DOHH2 (cell line): ENCODE results near the gene NRDE2.
"Not testable (repeated sequence)": the region's sequence is repeated elsewhere in the genome, so short reads cannot be mapped to it uniquely, and the experiment has no call there.

Experiments used
- H3F3A ChIP-seq: fragments of 200-600 bp; sonication (generic), shearing (Covaris generic); 2 replicates; pipeline ENCODE4 v1.6.0; 2016; ENCODE audit warnings: antibody characterized with exemption, mild to moderate bottlenecking; ENCODE audit not compliant: control insufficient read depth, insufficient read depth
- H3K27ac ChIP-seq: fragments of 200-600 bp; sonication (generic); 2 replicates; pipeline ENCODE4 v1.5.1; 2014; ENCODE audit warnings: low read depth, mild to moderate bottlenecking, low read length, moderate library complexity
- H3K27me3 ChIP-seq: fragments of 200-600 bp; sonication (generic); 2 replicates; pipeline ENCODE4 v1.6.1; 2014; ENCODE audit warnings: mild to moderate bottlenecking, low read length, mixed read lengths; ENCODE audit not compliant: control insufficient read depth
- H3K36me3 ChIP-seq: fragments of 200-600 bp; sonication (generic); 2 replicates; pipeline ENCODE4 v1.6.1; 2014; ENCODE audit warnings: mild to moderate bottlenecking, low read length, moderate library complexity, mixed read lengths; ENCODE audit not compliant: control insufficient read depth
- H3K4me1 ChIP-seq: fragments of 200-600 bp; sonication (generic); 2 replicates; pipeline ENCODE4 v1.6.1; 2014; ENCODE audit warnings: mild to moderate bottlenecking, low read length, mixed read lengths; ENCODE audit not compliant: control insufficient read depth
- H3K4me2 ChIP-seq: fragments of 200-600 bp; sonication (generic); 2 replicates; pipeline ENCODE4 v1.6.0; 2014; ENCODE audit warnings: mild to moderate bottlenecking, low read length, moderate library complexity
- H3K4me3 ChIP-seq: fragments of 200-600 bp; sonication (generic); 2 replicates; pipeline ENCODE4 v1.5.1; 2014; ENCODE audit warnings: mild to moderate bottlenecking, low read length, mixed read lengths
- H3K79me2 ChIP-seq: fragments of 200-600 bp; sonication (generic); 2 replicates; pipeline ENCODE4 v1.6.1; 2014; ENCODE audit warnings: mild to moderate bottlenecking, low read length, mixed read lengths; ENCODE audit not compliant: control insufficient read depth
- H3K9me2 ChIP-seq: fragments of 200-600 bp; sonication (generic); replicated peaks from 2 replicates; pipeline ENCODE4 v1.6.1; 2014; ENCODE audit warnings: mild to moderate bottlenecking, low read length, mixed read lengths; ENCODE audit not compliant: control insufficient read depth
- H3K9me3 ChIP-seq: fragments of 200-600 bp; sonication (generic); 2 replicates; pipeline ENCODE4 v1.6.1; 2014; ENCODE audit warnings: antibody characterized with exemption, low read length, mixed read lengths; ENCODE audit not compliant: control insufficient read depth, insufficient read depth
- H4K20me1 ChIP-seq: fragments of 200-600 bp; sonication (generic); 2 replicates; pipeline ENCODE4 v1.6.0; 2014; ENCODE audit warnings: low read depth, mild to moderate bottlenecking, antibody characterized with exemption, low read length, moderate library complexity; ENCODE audit not compliant: control insufficient read depth, insufficient read depth
- EZH2phosphoT487 ChIP-seq: fragments of 200-600 bp; sonication (generic); IDR thresholded peaks from 2 replicates; pipeline ENCODE4 v1.6.1; 2017; ENCODE audit warnings: borderline replicate concordance, mild to moderate bottlenecking, antibody characterized with exemption, low read length, moderate library complexity, mixed read lengths
- TF ChIP-seq, protein P1 (sequence below): fragments of 200-600 bp; sonication (generic); IDR thresholded peaks from one replicate; pipeline ENCODE4 v1.5.1; 2014; ENCODE audit warnings: antibody characterized with exemption, mild to moderate bottlenecking, low read depth, low read length; ENCODE audit not compliant: poor library complexity, severe bottlenecking

NRDE2 gene

DNA sequence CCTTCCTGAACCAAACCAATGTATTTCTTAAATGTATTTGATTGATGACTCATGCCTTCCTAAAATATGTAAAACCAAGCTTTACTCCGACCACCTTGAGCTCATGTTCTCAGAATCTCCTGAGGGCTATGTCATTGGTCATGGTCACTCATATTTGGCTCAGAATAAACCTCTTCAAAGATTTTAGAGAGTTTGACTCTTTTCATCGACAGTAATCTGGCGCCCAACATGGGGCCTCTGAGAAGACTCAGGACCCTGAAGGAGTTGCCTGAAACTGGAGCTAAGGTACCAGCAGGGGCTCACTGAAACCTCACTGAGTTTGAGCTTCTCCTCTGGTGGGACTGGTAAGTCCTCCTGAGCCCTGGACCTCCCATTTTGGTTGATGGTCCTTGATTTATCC, 92.6 kb downstream of the NRDE2 start:
- peaks cover 4% of the 10 kb centered on the region for H3K27me3 ChIP-seq
- no peaks in the 10 kb centered on the region for H3K36me3 ChIP-seq
- H4K20me1 ChIP-seq, result no peaks in the 10 kb centered on the region
- TF ChIP-seq, protein P1, sequence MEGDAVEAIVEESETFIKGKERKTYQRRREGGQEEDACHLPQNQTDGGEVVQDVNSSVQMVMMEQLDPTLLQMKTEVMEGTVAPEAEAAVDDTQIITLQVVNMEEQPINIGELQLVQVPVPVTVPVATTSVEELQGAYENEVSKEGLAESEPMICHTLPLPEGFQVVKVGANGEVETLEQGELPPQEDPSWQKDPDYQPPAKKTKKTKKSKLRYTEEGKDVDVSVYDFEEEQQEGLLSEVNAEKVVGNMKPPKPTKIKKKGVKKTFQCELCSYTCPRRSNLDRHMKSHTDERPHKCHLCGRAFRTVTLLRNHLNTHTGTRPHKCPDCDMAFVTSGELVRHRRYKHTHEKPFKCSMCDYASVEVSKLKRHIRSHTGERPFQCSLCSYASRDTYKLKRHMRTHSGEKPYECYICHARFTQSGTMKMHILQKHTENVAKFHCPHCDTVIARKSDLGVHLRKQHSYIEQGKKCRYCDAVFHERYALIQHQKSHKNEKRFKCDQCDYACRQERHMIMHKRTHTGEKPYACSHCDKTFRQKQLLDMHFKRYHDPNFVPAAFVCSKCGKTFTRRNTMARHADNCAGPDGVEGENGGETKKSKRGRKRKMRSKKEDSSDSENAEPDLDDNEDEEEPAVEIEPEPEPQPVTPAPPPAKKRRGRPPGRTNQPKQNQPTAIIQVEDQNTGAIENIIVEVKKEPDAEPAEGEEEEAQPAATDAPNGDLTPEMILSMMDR, result no peak
- TF ChIP-seq EZH2phosphoT487, result no peak
- H3K79me2 ChIP-seq, result no peaks in the 10 kb centered on the region
- peaks cover 25% of the 10 kb centered on the region for H3K9me3 ChIP-seq
- no peak overlapping the region for H3K27ac ChIP-seq
- H3K4me2 ChIP-seq, result no peak overlapping the region
- no peaks in the 10 kb centered on the region for H3K9me2 ChIP-seq
- H3F3A ChIP-seq, result no peaks in the 10 kb centered on the region
- H3K4me3 ChIP-seq, result no peak overlapping the region
- H3K4me1 ChIP-seq, result peaks cover 9% of the 10 kb centered on the region

DNA sequence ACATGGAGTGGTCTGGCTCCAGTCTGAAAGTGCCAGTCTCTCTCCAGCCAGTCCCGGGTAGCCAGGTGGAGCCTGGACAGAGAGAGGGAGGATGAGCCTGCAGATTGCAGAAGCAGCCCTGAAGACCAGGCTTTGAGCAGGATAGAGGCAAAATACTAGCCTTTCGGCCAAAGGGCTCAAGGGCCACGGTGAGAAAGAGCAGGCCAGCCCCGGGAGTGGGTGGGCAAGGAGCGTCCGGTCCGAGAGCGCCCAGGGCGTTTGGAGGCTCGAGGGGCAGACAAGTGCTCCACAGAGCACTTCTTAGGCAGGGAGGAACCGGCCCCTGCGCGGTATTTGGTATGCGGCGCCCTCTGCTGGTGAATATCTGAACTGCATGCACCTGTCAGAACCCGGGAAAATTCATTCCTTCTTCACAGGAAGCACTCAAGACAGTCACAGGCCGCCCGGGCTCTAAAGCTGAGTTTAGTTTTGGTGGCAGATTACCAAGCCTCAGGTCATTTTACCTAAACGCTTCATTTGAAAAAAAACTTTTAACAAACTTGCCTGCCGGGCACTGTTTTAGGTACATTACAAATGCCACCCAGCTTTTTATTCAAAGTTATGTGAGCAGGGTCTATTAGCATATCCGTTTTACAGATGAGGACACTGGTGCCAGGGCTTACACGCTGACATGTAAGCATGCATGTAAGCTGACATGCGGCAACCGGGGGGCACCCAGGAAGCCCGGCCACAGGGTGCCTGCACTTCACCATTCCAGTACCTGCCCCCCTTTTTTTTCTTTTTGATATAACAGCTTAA, 96.4 kb downstream of the NRDE2 start:
- peaks cover 9% of the 10 kb centered on the region for H3K4me1 ChIP-seq
- H3K36me3 ChIP-seq, result no peaks in the 10 kb centered on the region
- peak overlapping the region; percentile 45 for H3K4me2 ChIP-seq
- H4K20me1 ChIP-seq, result no peaks in the 10 kb centered on the region
- TF ChIP-seq EZH2phosphoT487, result no peak
- TF ChIP-seq, protein P1, result peak; percentile 87
- H3K9me3 ChIP-seq, result peaks cover 23% of the 10 kb centered on the region
- no peak overlapping the region for H3K4me3 ChIP-seq
- peaks cover 4% of the 10 kb centered on the region for H3K27me3 ChIP-seq
- H3K27ac ChIP-seq, result no peak overlapping the region
- H3K9me2 ChIP-seq, result no peaks in the 10 kb centered on the region
- H3F3A ChIP-seq, result no peaks in the 10 kb centered on the region
- H3K79me2 ChIP-seq, result no peaks in the 10 kb centered on the region

DNA sequence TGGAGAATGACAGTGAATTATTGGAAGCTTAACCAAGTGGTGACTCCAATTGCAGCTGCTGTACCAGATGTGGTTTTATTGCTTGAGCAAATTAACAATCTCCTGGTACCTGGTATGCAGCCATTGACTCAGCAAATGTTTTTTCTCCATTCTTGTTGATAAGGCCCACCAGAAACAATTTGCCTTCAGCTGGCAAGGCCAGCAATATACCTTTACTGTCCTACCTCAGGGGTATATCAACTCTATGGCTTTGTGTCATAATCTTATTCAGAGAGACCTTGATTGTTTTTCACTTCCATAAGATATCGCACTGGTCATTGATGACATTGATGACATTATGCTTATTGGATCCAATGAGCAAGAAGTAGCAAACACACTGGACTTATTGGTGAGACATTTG, 101.8 kb downstream of the NRDE2 start:
- not testable (repeated sequence) for H3K27ac ChIP-seq, H4K20me1 ChIP-seq, H3K9me2 ChIP-seq, H3K4me1 ChIP-seq, H3K9me3 ChIP-seq, H3K4me3 ChIP-seq, H3K4me2 ChIP-seq, H3K36me3 ChIP-seq, H3K27me3 ChIP-seq, H3K79me2 ChIP-seq, H3F3A ChIP-seq

DNA sequence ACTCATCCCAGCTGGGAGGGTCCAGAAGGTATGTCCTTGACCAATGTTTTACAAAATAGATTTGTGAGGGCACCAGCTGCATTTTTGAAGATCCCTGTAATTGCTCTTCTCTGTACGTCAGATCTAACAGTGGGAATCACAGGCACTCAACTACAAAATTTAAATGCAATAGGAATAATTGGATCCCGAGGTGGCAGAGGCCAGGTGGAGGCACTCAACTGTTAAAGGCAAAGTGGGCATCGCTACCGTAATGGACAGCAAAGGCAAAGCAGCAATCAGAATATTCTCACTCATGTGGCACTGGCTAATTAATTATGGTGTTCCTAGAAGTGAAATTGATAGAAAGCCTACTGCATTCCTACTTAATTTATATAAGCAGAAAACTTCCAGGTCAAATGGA, 103.3 kb downstream of the NRDE2 start:
- Histone ChIP-seq H3K27ac (no peak overlapping the region), H3K4me1 (no peaks in the 10 kb centered on the region), H3F3A (no peaks in the 10 kb centered on the region), H4K20me1 (no peaks in the 10 kb centered on the region), H3K9me3 (peaks cover under 1% of the 10 kb centered on the region; the same call in 1 of the 2 replicates), H3K79me2 (no peaks in the 10 kb centered on the region), H3K36me3 (no peaks in the 10 kb centered on the region), H3K4me3 (no peak overlapping the region), H3K9me2 (no peaks in the 10 kb centered on the region), H3K4me2 (no peak overlapping the region), H3K27me3 (no peaks in the 10 kb centered on the region; the same call in 1 of the 2 replicates)
- TF ChIP-seq, protein P1, result no peak
- TF ChIP-seq EZH2phosphoT487, result no peak
